SK-N-SH treated with all-trans-retinoic acid at 6 μM for 48 hours (cell line): Measurements from ENCODE around the gene UBQLNL.

Experiments used
- ATAC-seq: fragments of 200-7000 bp; cut with Tn5 transposase; 3 replicates; pipeline ENCODE4 v1.9.1; 2020; ENCODE audit warnings: mild to moderate bottlenecking, moderate library complexity
- ARNTL ChIP-seq: fragments of 450-650 bp; formaldehyde crosslinking; IDR thresholded peaks from 2 replicates; pipeline ENCODE4 v1.5.0; 2020; ENCODE audit warnings: low read depth, mild to moderate bottlenecking, moderate library complexity, borderline replicate concordance
- BACH2 ChIP-seq: fragments of 250-450 bp; sonication (Bioruptor Pico); IDR thresholded peaks from 2 replicates; pipeline ENCODE4 v1.9.0; 2021; ENCODE audit warnings: mild to moderate bottlenecking, borderline replicate concordance
- CSDC2 ChIP-seq: fragments of 250-450 bp; sonication (Bioruptor Pico); IDR thresholded peaks from 2 replicates; pipeline ENCODE4 v1.5.0; 2020; ENCODE audit warnings: mild to moderate bottlenecking, moderate library complexity
- ESRRG ChIP-seq: fragments of 250-450 bp; sonication (Bioruptor Pico); IDR thresholded peaks from 2 replicates; pipeline ENCODE4 v1.6.1; 2021; ENCODE audit warnings: mild to moderate bottlenecking
- GLIS3 ChIP-seq: fragments of 250-450 bp; sonication (Bioruptor Pico); IDR thresholded peaks from 2 replicates; pipeline ENCODE4 v1.5.0; 2020; ENCODE audit warnings: mild to moderate bottlenecking, moderate library complexity
- ISL1 ChIP-seq: fragments of 250-450 bp; sonication (Bioruptor Pico); IDR thresholded peaks from 2 replicates; pipeline ENCODE4 v2.1.2; 2022; ENCODE audit warnings: mild to moderate bottlenecking, moderate library complexity
- OSR1 ChIP-seq: fragments of 250-450 bp; sonication (Bioruptor Pico); IDR thresholded peaks from 2 replicates; pipeline ENCODE4 v1.8.0; 2022; ENCODE audit warnings: moderate library complexity, mild to moderate bottlenecking, inconsistent platforms
- PPARA ChIP-seq: fragments of 250-450 bp; sonication (Bioruptor Pico); IDR thresholded peaks from 2 replicates; pipeline ENCODE4 v1.5.0; 2020; ENCODE audit warnings: mild to moderate bottlenecking, borderline replicate concordance
- RARB ChIP-seq: fragments of 250-450 bp; sonication (Bioruptor Pico); IDR thresholded peaks from 2 replicates; pipeline ENCODE4 v1.8.0; 2021; ENCODE audit warnings: mild to moderate bottlenecking, moderate library complexity
- SNAI2 ChIP-seq: fragments of 250-450 bp; sonication (Bioruptor Pico); IDR thresholded peaks from 2 replicates; pipeline ENCODE4 v1.5.0; 2020; ENCODE audit warnings: mild to moderate bottlenecking, moderate library complexity
- TCF4 ChIP-seq: fragments of 250-450 bp; sonication (Bioruptor Pico); IDR thresholded peaks from 2 replicates; pipeline ENCODE4 v1.8.0; 2021; ENCODE audit warnings: mild to moderate bottlenecking, moderate library complexity, borderline replicate concordance
- TOX ChIP-seq: fragments of 250-450 bp; sonication (Bioruptor Pico); IDR thresholded peaks from 2 replicates; pipeline ENCODE4 v1.8.0; 2021; ENCODE audit warnings: mild to moderate bottlenecking, moderate library complexity, borderline replicate concordance
- TSHZ2 ChIP-seq: fragments of 250-450 bp; sonication (Bioruptor Pico); IDR thresholded peaks from 2 replicates; pipeline ENCODE4 v1.5.0; 2020; ENCODE audit warnings: mild to moderate bottlenecking, moderate library complexity
- ZC3H10 ChIP-seq: fragments of 250-450 bp; sonication (Bioruptor Pico); IDR thresholded peaks from 2 replicates; pipeline ENCODE4 v1.5.1; 2021; ENCODE audit warnings: mild to moderate bottlenecking, moderate library complexity
- ZFP3 ChIP-seq: fragments of 250-450 bp; sonication (Bioruptor Pico); IDR thresholded peaks from 2 replicates; pipeline ENCODE4 v1.5.0; 2020; ENCODE audit warnings: mild to moderate bottlenecking, moderate library complexity
- ZFP30 ChIP-seq: fragments of 450-650 bp; formaldehyde crosslinking; IDR thresholded peaks from 2 replicates; pipeline ENCODE4 v1.5.0; 2022; ENCODE audit warnings: mild to moderate bottlenecking, moderate library complexity
- ZNF70 ChIP-seq: fragments of 450-650 bp; formaldehyde crosslinking; IDR thresholded peaks from 2 replicates; pipeline ENCODE4 v1.5.0; 2020; ENCODE audit warnings: mild to moderate bottlenecking, moderate library complexity
- ZNF8 ChIP-seq: fragments of 450-650 bp; formaldehyde crosslinking; IDR thresholded peaks from 2 replicates; pipeline ENCODE4 v1.5.0; 2020; ENCODE audit warnings: mild to moderate bottlenecking, moderate library complexity
- TF ChIP-seq, protein P1 (sequence below): fragments of 250-450 bp; sonication (Bioruptor Pico); IDR thresholded peaks from 2 replicates; pipeline ENCODE4 v1.5.1; 2021; ENCODE audit warnings: mild to moderate bottlenecking, moderate library complexity
- TF ChIP-seq, protein P2 (sequence below): fragments of 250-450 bp; sonication (Bioruptor Pico); IDR thresholded peaks from 2 replicates; pipeline ENCODE4 v1.8.0; 2020; ENCODE audit warnings: mild to moderate bottlenecking, moderate library complexity, borderline replicate concordance
- TF ChIP-seq, protein P3 (sequence below): fragments of 250-450 bp; sonication (Bioruptor Pico); IDR thresholded peaks from 2 replicates; pipeline ENCODE4 v1.8.0; 2021; ENCODE audit warnings: low read depth, mild to moderate bottlenecking, moderate library complexity, borderline replicate concordance
- TF ChIP-seq, protein P4 (sequence below): fragments of 250-450 bp; sonication (Bioruptor Pico); IDR thresholded peaks from 2 replicates; pipeline ENCODE4 v1.5.1; 2020; ENCODE audit warnings: low read depth, mild to moderate bottlenecking, moderate library complexity

Gene UBQLNL

GRCh38 chr11:5488798-5489399, 27.6 kb downstream of the UBQLNL start:
- TF ChIP-seq GLIS3 (CRISPR knock-in tag) (no peak), ESRRG (CRISPR knock-in tag) (no peak), ZNF70 (CRISPR knock-in tag) (no peak), ZFP3 (CRISPR knock-in tag) (no peak), BACH2 (CRISPR knock-in tag) (no peak), SNAI2 (CRISPR knock-in tag) (no peak), ISL1 (CRISPR knock-in tag) (no peak), ZFP30 (no peak), ARNTL (no peak), TSHZ2 (no peak), CSDC2 (CRISPR knock-in tag) (no peak), ZC3H10 (CRISPR knock-in tag) (no peak), TCF4 (CRISPR knock-in tag) (no peak), TOX (CRISPR knock-in tag) (no peak), OSR1 (CRISPR knock-in tag) (no peak)
- TF ChIP-seq, protein P1, sequence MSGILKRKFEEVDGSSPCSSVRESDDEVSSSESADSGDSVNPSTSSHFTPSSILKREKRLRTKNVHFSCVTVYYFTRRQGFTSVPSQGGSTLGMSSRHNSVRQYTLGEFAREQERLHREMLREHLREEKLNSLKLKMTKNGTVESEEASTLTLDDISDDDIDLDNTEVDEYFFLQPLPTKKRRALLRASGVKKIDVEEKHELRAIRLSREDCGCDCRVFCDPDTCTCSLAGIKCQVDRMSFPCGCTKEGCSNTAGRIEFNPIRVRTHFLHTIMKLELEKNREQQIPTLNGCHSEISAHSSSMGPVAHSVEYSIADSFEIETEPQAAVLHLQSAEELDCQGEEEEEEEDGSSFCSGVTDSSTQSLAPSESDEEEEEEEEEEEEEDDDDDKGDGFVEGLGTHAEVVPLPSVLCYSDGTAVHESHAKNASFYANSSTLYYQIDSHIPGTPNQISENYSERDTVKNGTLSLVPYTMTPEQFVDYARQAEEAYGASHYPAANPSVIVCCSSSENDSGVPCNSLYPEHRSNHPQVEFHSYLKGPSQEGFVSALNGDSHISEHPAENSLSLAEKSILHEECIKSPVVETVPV (CRISPR knock-in tag) = no peak
- TF ChIP-seq, protein P2, sequence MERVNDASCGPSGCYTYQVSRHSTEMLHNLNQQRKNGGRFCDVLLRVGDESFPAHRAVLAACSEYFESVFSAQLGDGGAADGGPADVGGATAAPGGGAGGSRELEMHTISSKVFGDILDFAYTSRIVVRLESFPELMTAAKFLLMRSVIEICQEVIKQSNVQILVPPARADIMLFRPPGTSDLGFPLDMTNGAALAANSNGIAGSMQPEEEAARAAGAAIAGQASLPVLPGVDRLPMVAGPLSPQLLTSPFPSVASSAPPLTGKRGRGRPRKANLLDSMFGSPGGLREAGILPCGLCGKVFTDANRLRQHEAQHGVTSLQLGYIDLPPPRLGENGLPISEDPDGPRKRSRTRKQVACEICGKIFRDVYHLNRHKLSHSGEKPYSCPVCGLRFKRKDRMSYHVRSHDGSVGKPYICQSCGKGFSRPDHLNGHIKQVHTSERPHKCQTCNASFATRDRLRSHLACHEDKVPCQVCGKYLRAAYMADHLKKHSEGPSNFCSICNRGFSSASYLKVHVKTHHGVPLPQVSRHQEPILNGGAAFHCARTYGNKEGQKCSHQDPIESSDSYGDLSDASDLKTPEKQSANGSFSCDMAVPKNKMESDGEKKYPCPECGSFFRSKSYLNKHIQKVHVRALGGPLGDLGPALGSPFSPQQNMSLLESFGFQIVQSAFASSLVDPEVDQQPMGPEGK (CRISPR knock-in tag) = no peak
- no peak for ATAC-seq

DNA sequence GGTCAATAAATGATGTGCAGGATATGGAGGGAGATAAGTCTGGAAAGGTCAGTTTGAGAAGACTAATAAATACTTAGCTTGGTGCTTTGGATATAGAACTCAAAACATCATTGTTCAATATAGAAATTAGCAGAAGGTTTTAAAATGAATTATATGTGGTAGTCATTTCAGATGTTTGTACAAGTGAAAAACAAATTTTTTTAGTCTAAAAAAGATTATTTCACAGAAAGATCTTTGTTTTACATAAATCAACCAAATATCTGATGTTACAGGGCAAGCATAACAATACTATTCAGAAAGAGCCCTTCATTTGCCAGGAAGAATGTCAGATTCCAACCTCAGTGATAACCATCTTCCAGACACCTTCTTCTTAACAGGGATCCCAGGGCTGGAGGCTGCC, 28.1 kb downstream of the UBQLNL start, which contains the start of gene OR52D1:
TSS of gene OR52D1 (plus strand) at position 301 of the 400 bp plus-strand sequence. CDS start at position 323, 22 bp downstream.
- no peak for ATAC-seq
- TF ChIP-seq, protein P2 (CRISPR knock-in tag) = no peak
- TF ChIP-seq, protein P3, sequence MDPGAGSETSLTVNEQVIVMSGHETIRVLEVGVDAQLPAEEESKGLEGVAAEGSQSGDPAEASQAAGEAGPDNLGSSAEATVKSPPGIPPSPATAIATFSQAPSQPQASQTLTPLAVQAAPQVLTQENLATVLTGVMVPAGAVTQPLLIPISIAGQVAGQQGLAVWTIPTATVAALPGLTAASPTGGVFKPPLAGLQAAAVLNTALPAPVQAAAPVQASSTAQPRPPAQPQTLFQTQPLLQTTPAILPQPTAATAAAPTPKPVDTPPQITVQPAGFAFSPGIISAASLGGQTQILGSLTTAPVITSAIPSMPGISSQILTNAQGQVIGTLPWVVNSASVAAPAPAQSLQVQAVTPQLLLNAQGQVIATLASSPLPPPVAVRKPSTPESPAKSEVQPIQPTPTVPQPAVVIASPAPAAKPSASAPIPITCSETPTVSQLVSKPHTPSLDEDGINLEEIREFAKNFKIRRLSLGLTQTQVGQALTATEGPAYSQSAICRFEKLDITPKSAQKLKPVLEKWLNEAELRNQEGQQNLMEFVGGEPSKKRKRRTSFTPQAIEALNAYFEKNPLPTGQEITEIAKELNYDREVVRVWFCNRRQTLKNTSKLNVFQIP = no peak
- no peak for TF ChIP-seq ZNF8
- TF ChIP-seq ISL1 (CRISPR knock-in tag) = no peak
- TF ChIP-seq BACH2 (CRISPR knock-in tag) = no peak
- no peak for TF ChIP-seq SNAI2 (CRISPR knock-in tag)

- no peak for TF ChIP-seq ARNTL
- TF ChIP-seq, protein P4, sequence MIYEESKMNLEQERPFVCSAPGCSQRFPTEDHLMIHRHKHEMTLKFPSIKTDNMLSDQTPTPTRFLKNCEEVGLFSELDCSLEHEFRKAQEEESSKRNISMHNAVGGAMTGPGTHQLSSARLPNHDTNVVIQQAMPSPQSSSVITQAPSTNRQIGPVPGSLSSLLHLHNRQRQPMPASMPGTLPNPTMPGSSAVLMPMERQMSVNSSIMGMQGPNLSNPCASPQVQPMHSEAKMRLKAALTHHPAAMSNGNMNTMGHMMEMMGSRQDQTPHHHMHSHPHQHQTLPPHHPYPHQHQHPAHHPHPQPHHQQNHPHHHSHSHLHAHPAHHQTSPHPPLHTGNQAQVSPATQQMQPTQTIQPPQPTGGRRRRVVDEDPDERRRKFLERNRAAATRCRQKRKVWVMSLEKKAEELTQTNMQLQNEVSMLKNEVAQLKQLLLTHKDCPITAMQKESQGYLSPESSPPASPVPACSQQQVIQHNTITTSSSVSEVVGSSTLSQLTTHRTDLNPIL (CRISPR knock-in tag) = no peak
- no peak for TF ChIP-seq ZNF70 (CRISPR knock-in tag)
- TF ChIP-seq ESRRG (CRISPR knock-in tag) = no peak
- no peak for TF ChIP-seq ZFP3 (CRISPR knock-in tag)
- TF ChIP-seq ISL1 (CRISPR knock-in tag) = no peak
- TF ChIP-seq PPARA (CRISPR knock-in tag) = no peak
- no peak for TF ChIP-seq RARB
- no peak for TF ChIP-seq OSR1 (CRISPR knock-in tag)
- TF ChIP-seq ZFP30 = no peak
- no peak for TF ChIP-seq BACH2 (CRISPR knock-in tag)
- TF ChIP-seq, protein P2 (CRISPR knock-in tag) = no peak
- TF ChIP-seq ZC3H10 (CRISPR knock-in tag) = no peak
- no peak for ATAC-seq
Observed at GRCh38 chr11:5486421-5486820, 30.1 kb downstream of the UBQLNL start.
